Measurements from ENCODE around the gene ELK4. TPM values are rescaled to one million over a fixed set of nuclear protein-coding genes. Genes with fewer than 3 reads are reported as not detected.

Gene ELK4
- total and polyA plus RNA-seq, 2 of the 8 experiments (the other 6 are each of a cell fraction or from before 2014, with no cell fraction given), result 2.9 to 26.3 TPM

DNA sequence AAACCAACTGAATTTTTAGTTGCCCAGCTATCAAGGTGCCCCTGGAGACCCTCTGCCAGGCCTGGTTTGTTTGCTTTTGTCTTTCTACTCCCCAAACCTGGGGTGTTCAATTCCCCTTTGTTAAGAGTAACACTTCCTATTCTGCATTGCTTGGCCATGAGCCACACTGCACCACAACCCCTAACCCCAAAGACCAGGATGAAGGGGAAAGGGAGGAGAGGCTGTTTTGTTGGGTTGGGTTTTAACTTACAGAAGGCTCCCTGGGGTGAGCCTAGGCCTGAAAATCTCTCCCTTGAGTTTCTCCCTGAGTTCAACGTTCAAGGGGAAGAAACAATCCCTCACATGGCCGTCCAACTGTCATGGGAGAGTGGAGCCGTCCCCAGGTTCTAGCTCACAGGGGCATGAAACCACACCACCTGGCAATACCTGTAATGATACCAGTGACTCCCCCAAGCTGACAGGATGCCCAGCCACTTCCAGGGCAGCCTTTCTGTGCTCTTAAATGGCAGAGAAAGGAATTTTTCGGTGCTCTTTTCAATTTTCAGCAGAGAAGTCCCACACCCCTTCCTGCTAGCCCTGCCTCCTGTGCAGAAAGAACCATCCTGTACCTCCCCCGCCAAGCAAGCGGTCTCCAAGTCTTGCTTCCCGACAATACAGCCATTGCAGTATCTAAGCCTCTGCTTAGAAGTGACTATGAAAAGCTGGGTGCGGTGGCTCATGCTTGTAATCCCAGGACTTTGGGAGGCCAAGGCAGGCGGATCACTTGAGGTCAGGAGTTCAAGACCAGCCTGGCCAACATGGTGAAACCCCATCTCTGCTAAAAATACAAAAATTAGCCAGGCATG, 33.6 kb upstream of the ELK4 start:
- TF ChIP-seq SIRT6 (IDR thresholded peaks at IDR 0.05; ENCODE audit: low read length), result no peak
- TF ChIP-seq SAP30 (IDR thresholded peaks at IDR 0.05; ENCODE audit: insufficient read depth, insufficient replicate concordance, low read length), result no peak
- TF ChIP-seq JUND (IDR thresholded peaks at IDR 0.05; ENCODE audit: low read length), result no peak
- WGBS, 2 experiments (ENCODE audit: extremely low coverage in 1 of 2, insufficient coverage in 1 of 2, insufficient read length in 1 of 2, insufficient replicate concordance in 2 of 2, low coverage in 1 of 2, low lambda C conversion rate in 2 of 2, missing lambda C conversion rate in 1 of 2), result 82% methylated on average over 8 of the region's 9 CpGs; no CpG with 5 or more reads in 1 of the 2 experiments
- H3K18ac ChIP-seq (ENCODE audit: extremely low read depth, low read length), result no peak overlapping the region
- no peak overlapping the region for H2AFZ ChIP-seq (ENCODE audit: low read length)
- peaks cover 1 to 2% of the 10 kb centered on the region in 2 experiments for H4K20me1 ChIP-seq (replicated peaks in 1 of 2; ENCODE audit: control insufficient read depth in 1 of 2, insufficient read depth in 2 of 2, low read length in 2 of 2)
- no peaks in the 10 kb centered on the region for H3K9me3 ChIP-seq (ENCODE audit: insufficient read depth in 2 of 2, low read depth in 1 of 2, low read length in 1 of 2)
- no peak overlapping the region for H2BK5ac ChIP-seq (ENCODE audit: low read depth, low read length)
- peaks cover 0 to 13% (median 6%) of the 10 kb centered on the region in 4 experiments; a peak in 4 of 8 replicates for H3K36me3 ChIP-seq (ENCODE audit: control insufficient read depth in 2 of 4, insufficient read depth in 4 of 4, low read length in 3 of 4)
- no peak overlapping the region for H2BK20ac ChIP-seq (ENCODE audit: low read length)
- no peaks in the 10 kb centered on the region for H3K27me3 ChIP-seq (replicated peaks in 1 of 4; ENCODE audit: control insufficient read depth in 3 of 4, extremely low read depth in 1 of 4, insufficient read depth in 3 of 4, low read length in 3 of 4)
- H3K4me3 ChIP-seq (ENCODE audit: extremely low read depth in 1 of 4, insufficient read depth in 2 of 4, low read depth in 3 of 4, low read length in 4 of 4), result no peak overlapping the region
- peak overlapping the region; percentile 8; the same call in 1 of the 2 replicates for H3K27ac ChIP-seq (ENCODE audit: low read depth, low read length)
- H3K4me1 ChIP-seq (replicated peaks in 1 of 4; ENCODE audit: control insufficient read depth in 3 of 4, insufficient read depth in 4 of 4, low read length in 3 of 4), result peaks cover 0 to 36% (median 25%) of the 10 kb centered on the region in 4 experiments; a peak in 6 of 7 replicates
- DNase-seq (ENCODE audit: low read depth in 1 of 2, low spot score in 2 of 2) (no peak), FAIRE-seq (no peak)
- no peak overlapping the region for H4K8ac ChIP-seq (ENCODE audit: extremely low read depth, insufficient read depth, low read length)
- no peak overlapping the region for H3K4me2 ChIP-seq (ENCODE audit: insufficient read depth in 1 of 2, low read depth in 2 of 2, low read length in 2 of 2)
- H3K14ac ChIP-seq (ENCODE audit: insufficient read length), result no peak overlapping the region
- H3K79me2 ChIP-seq (ENCODE audit: control insufficient read depth in 1 of 2, insufficient read depth in 2 of 2, low read length in 2 of 2), result peaks cover 0 to 32% of the 10 kb centered on the region in 2 experiments; a peak in 2 of 4 replicates
- ChIA-PET CTCF (ENCODE audit: partially characterized antibody) (interaction anchor here (0.9 to 18.5 kb wide), 5 partner anchors 7 to 227 kb away, joined by 3 to 856 read pairs (median 43); partner anchors contain the start of gene SLC45A3), POLR2A (ENCODE audit: partially characterized antibody) (interaction anchor here (1.1 to 19.3 kb wide), 4 partner anchors 12 to 42 kb away, joined by 3 to 241 read pairs (median 6); partner anchors contain the start of gene SLC45A3)
- H3K23ac ChIP-seq (ENCODE audit: insufficient read length), result no peak overlapping the region
- no peak overlapping the region for H3K4ac ChIP-seq (replicated peaks; ENCODE audit: insufficient read length, low read depth, low read length)
- H4K91ac ChIP-seq (replicated peaks; ENCODE audit: insufficient read length, low read length), result no peak overlapping the region
- H2BK12ac ChIP-seq (ENCODE audit: low read depth, low read length), result no peak overlapping the region
- no peak overlapping the region for H2BK120ac ChIP-seq (replicated peaks; ENCODE audit: low read depth, low read length)
- no peak overlapping the region for H2AK5ac ChIP-seq (ENCODE audit: low read depth, low read length)
- peaks cover 10% of the 10 kb centered on the region for H3K79me1 ChIP-seq (ENCODE audit: low read depth, low read length)
- no peak overlapping the region for H3K9ac ChIP-seq (replicated peaks in 1 of 4; ENCODE audit: extremely low read depth in 1 of 4, low read depth in 3 of 4, low read length in 3 of 4)
- H3K56ac ChIP-seq (replicated peaks; ENCODE audit: insufficient read length, low read depth, low read length), result no peak overlapping the region
- no peak overlapping the region for H4K5ac ChIP-seq (ENCODE audit: insufficient read length, low read depth, low read length)
- no peak overlapping the region for H2BK15ac ChIP-seq (ENCODE audit: low read length)
- no peaks in the 10 kb centered on the region for H3K23me2 ChIP-seq (ENCODE audit: low read depth, low read length)
